GM12878 (cell line): ENCODE results near the gene UQCRH. TPM values are rescaled to one million over a fixed set of nuclear protein-coding genes. Genes with fewer than 3 reads are reported as not detected.

ENCODE experiments used
- ATAC-seq: fragments of 200-7000 bp; cut with Tn5 transposase; 3 replicates; pipeline ENCODE4 v1.9.1; 2020; ENCODE audit warnings: mild to moderate bottlenecking, moderate library complexity
- BruUV-seq: library from RNA; stranded (reverse); fragments of 400-500 nt; replicated peaks from 2 replicates; lab custom pipeline; 2021; lab: Mats Ljungman, UMichigan
- CTCF ChIA-PET: fragments of 300-600 bp; sonication (Branson Sonifier 250); formaldehyde crosslinking; extraction: SDS; loops from one replicate; lab custom pipeline; 2021; ENCODE audit warnings: inconsistent platforms; lab: Yijun Ruan, JAX
- POLR2A ChIA-PET: fragments of 350-600 bp; formaldehyde crosslinking; extraction: SDS; loops from one replicate; lab custom pipeline; 2021; ENCODE audit warnings: inconsistent platforms; lab: Charles Lee
- RAD21 ChIA-PET: fragments of 300-600 bp; sonication (Branson Sonifier 250); formaldehyde crosslinking; loops from one replicate; lab custom pipeline; 2023; ENCODE audit warnings: antibody characterized with exemption; ENCODE audit not compliant: unreplicated experiment; lab: Charles Lee
- SMC1A ChIA-PET: fragments of 300-600 bp; sonication (Branson Sonifier 250); formaldehyde crosslinking; loops from one replicate; lab custom pipeline; 2023; ENCODE audit not compliant: unreplicated experiment, uncharacterized antibody; lab: Charles Lee
- DNase-seq: peaks from one replicate; pipeline ENCODE4 v3.0.0-alpha.2; 2011; ENCODE audit warnings: low read depth, low spot score
- FAIRE-seq: peaks from 3 replicates; lab custom pipeline; 2011; peaks lifted over from hg19 to GRCh38; lab: Jason Lieb, UNC
- H2AFZ ChIP-seq: 2 replicates; pipeline ENCODE4 v1.6.0; 2011; ENCODE audit warnings: low read depth, low read length, control low read depth; ENCODE audit not compliant: control insufficient read depth
- H3K27ac ChIP-seq: 2 replicates; pipeline ENCODE4 v1.5.1; 2011; ENCODE audit warnings: control low read depth; ENCODE audit not compliant: control insufficient read depth, insufficient read depth
- H3K27me3 ChIP-seq, 2 experiments: replicated peaks in 1 of 2; 2 replicates each; pipeline versions ENCODE4 v1.6.0 to v1.6.1; 2011; ENCODE audit warnings: low read length in 1 of 2; ENCODE audit not compliant: control insufficient read depth in 2 of 2, insufficient read depth in 2 of 2
- H3K36me3 ChIP-seq, 2 experiments: 2 replicates each; pipeline ENCODE4 v1.5.1; 2011; ENCODE audit warnings: low read length in 1 of 2; ENCODE audit not compliant: control insufficient read depth in 2 of 2, insufficient read depth in 2 of 2
- H3K4me1 ChIP-seq: 2 replicates; pipeline ENCODE4 v1.6.1; 2011; ENCODE audit warnings: mild to moderate bottlenecking, low read length, moderate library complexity, mixed read lengths; ENCODE audit not compliant: control insufficient read depth, insufficient read depth
- H3K4me2 ChIP-seq: 2 replicates; pipeline ENCODE4 v1.6.0; 2011; ENCODE audit warnings: control low read depth; ENCODE audit not compliant: control insufficient read depth, insufficient read depth
- H3K4me3 ChIP-seq: fragments of 200-600 bp; sonication (generic); 2 replicates; pipeline ENCODE4 v1.5.1; 2016
- H3K79me2 ChIP-seq: 2 replicates; pipeline ENCODE4 v1.6.0; 2011; ENCODE audit warnings: low read length; ENCODE audit not compliant: control insufficient read depth, insufficient read depth
- H3K9ac ChIP-seq: 2 replicates; pipeline ENCODE4 v1.8.0; 2011; ENCODE audit warnings: low read length, control low read depth, mixed read lengths; ENCODE audit not compliant: control insufficient read depth, insufficient read depth
- H3K9me3 ChIP-seq: replicated peaks from 3 replicates; pipeline ENCODE4 v1.5.1; 2011; ENCODE audit warnings: mild to moderate bottlenecking, low read length; ENCODE audit not compliant: control insufficient read depth, insufficient read depth
- H4K20me1 ChIP-seq: 2 replicates; pipeline ENCODE4 v1.6.0; 2011; ENCODE audit not compliant: control insufficient read depth, insufficient read depth
- BRCA1 ChIP-seq: IDR thresholded peaks from 2 replicates; pipeline ENCODE4 v1.6.1; 2011; ENCODE audit warnings: low read depth, low read length, improper control_type of control experiment
- CUX1 ChIP-seq: IDR thresholded peaks from 2 replicates; pipeline ENCODE4 v1.6.1; 2012; ENCODE audit warnings: improper control_type of control experiment, low read depth, low read length; ENCODE audit not compliant: insufficient replicate concordance
- ESRRA ChIP-seq: IDR thresholded peaks from 2 replicates; pipeline ENCODE4 v1.6.1; 2012; ENCODE audit warnings: mild to moderate bottlenecking, low read length, improper control_type of control experiment
- GABPA ChIP-seq: IDR thresholded peaks from 2 replicates; pipeline ENCODE4 v1.6.1; 2014; ENCODE audit warnings: antibody characterized with exemption, low read depth, mild to moderate bottlenecking, inconsistent platforms
- KLF5 ChIP-seq: fragments of 450-650 bp; IDR thresholded peaks from 2 replicates; pipeline ENCODE4 v1.6.1; 2014; ENCODE audit warnings: mild to moderate bottlenecking; ENCODE audit not compliant: partially characterized antibody
- RAD21 ChIP-seq: IDR thresholded peaks from 2 replicates; pipeline ENCODE4 v1.6.1; 2011; ENCODE audit warnings: mild to moderate bottlenecking, low read depth, low read length, moderate library complexity; ENCODE audit not compliant: insufficient read depth
- SIN3A ChIP-seq: IDR thresholded peaks from 2 replicates; pipeline ENCODE4 v1.6.1; 2012; ENCODE audit warnings: low read depth, low read length, improper control_type of control experiment
- TAF1 ChIP-seq: IDR thresholded peaks from 2 replicates; pipeline ENCODE4 v1.6.1; 2011; ENCODE audit warnings: mild to moderate bottlenecking, low read depth, low read length, borderline replicate concordance
- ZBED1 ChIP-seq: IDR thresholded peaks from 2 replicates; pipeline ENCODE4 v1.6.1; 2016; ENCODE audit warnings: borderline replicate concordance
- ZBTB40 ChIP-seq: fragments of 450-650 bp; IDR thresholded peaks from 2 replicates; pipeline ENCODE4 v1.6.1; 2016; ENCODE audit warnings: mild to moderate bottlenecking, moderate library complexity, borderline replicate concordance
- WGBS: methylation state at CpG from one replicate; pipeline ENCODE4 v1.1.6; 2016; ENCODE audit warnings: low lambda C conversion rate; ENCODE audit not compliant: insufficient replicate concordance, insufficient coverage; ENCODE audit errors: missing lambda C conversion rate; 5-methylcytosine and 5-hydroxymethylcytosine counted together
- in situ Hi-C: fragments of 300-500 bp; cut with MboI; formaldehyde crosslinking; loops from 9 replicates; pipeline ENCODE4 v1.14.3; 2018; ENCODE audit warnings: mixed read lengths
- intact Hi-C: fragments of 100-400 bp; cut with micrococcal nuclease; formaldehyde crosslinking; loops from one replicate; pipeline ENCODE4 v1.14.2; 2022; ENCODE audit not compliant: unreplicated experiment
- polyA plus RNA-seq, 11 experiments: library from polyadenylated mRNA; depleted of rRNA in 4 of 11; unstranded in 6 of 11; stranded (reverse) in 5 of 11; fragments of >200 nt; fragmentation: Nextera tagmentation in 4 of 11; fragmentation: Illumina TruSeq in 1 of 11; extraction: Ambion mirVana in 4 of 11; extraction: Trizol in 1 of 11; gene quantifications; 1 replicate in 1 of 11; 2 replicates in 10 of 11; pipeline versions ENCODE4 v1.2.1 to v1.2.3, GENCODE V29; 2011 to 2016; ENCODE audit warnings: inconsistent platforms in 2 of 11, missing spikeins in 2 of 11, low read depth in 1 of 11
- total RNA-seq, 4 experiments: library from RNA; depleted of rRNA in 3 of 4; stranded (reverse); fragments of >200 nt in 3 of 4; fragmentation: Illumina TruSeq in 1 of 4; extraction: Trizol in 1 of 4; gene quantifications; 2 replicates each; pipeline versions ENCODE4 v1.2.1 to v1.2.3, GENCODE V29; 2013 to 2021
- TF ChIP-seq, protein P1 (sequence below): IDR thresholded peaks from 2 replicates; pipeline ENCODE4 v1.6.1; 2012; ENCODE audit warnings: low read depth, low read length, improper control_type of control experiment

Gene UQCRH
- total and polyA plus RNA-seq, 10 of the 15 experiments (the other 5 are each of a cell fraction or from before 2014, with no cell fraction given), result 363 to 1,782 (median 597) TPM

DNA sequence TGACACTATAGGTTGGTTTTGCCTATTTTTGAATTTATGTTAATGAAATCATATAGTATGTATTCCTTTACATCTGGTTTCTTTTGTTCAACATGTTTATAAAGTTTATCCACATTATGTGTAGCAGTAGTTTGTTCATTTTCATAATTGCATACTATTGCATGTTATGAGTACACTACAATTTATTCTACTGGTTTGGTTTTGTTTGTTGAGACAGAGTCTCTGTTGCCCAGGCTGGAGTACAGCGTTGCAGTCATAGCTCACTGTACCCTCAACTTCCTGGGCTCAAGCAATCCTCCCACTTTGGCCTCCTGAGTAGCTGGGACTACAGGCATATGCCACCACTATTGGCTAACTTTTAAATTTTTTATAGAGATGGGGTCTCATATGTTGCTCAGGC is 34.9 kb upstream of the UQCRH start:
- SMC1A ChIA-PET, result no interaction called here
- peaks cover 2% of the 10 kb centered on the region; the same call in 1 of the 2 replicates for H4K20me1 ChIP-seq
- intact Hi-C loops (no loop called here), in situ Hi-C loops (no loop called here)
- CTCF ChIA-PET, result no interaction called here
- POLR2A ChIA-PET, result interaction anchor here (0.9 kb wide), 1 partner anchor 12 kb away, joined by 7 read pairs; no protein-coding TSS in a partner anchor
- RAD21 ChIA-PET, result no interaction called here
- no peak overlapping the region for H3K9ac ChIP-seq
- H3K4me3 ChIP-seq, result no peak overlapping the region
- no peak for ATAC-seq
- WGBS, result 94% methylated on average over 1 of the region's 1 CpG
- no peak for FAIRE-seq
- no peaks in the 10 kb centered on the region for H3K27me3 ChIP-seq
- no peaks in the 10 kb centered on the region for H3K9me3 ChIP-seq
- BruUV-seq, result no TSS peak
- no peak for DNase-seq
- H3K36me3 ChIP-seq, result peaks cover 36 to 41% of the 10 kb centered on the region in 2 experiments
- H3K79me2 ChIP-seq, result no peaks in the 10 kb centered on the region
- no peak overlapping the region for H3K27ac ChIP-seq
- no peak overlapping the region for H3K4me2 ChIP-seq
- no peak overlapping the region for H2AFZ ChIP-seq
- H3K4me1 ChIP-seq, result no peaks in the 10 kb centered on the region
- no peak for TF ChIP-seq ZBTB40
- TF ChIP-seq ZBED1, result no peak
- TF ChIP-seq GABPA, result no peak
- TF ChIP-seq, protein P1, sequence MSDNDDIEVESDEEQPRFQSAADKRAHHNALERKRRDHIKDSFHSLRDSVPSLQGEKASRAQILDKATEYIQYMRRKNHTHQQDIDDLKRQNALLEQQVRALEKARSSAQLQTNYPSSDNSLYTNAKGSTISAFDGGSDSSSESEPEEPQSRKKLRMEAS, result no peak
- no peak for TF ChIP-seq BRCA1
- no peak for TF ChIP-seq KLF5
- TF ChIP-seq RAD21, result no peak
- TF ChIP-seq CUX1, result no peak
- no peak for TF ChIP-seq TAF1
- no peak for TF ChIP-seq SIN3A
- no peak for TF ChIP-seq ESRRA
